GM19240 (cell line): ENCODE results near the gene MRPL11.
"Not testable (repeated sequence)": the region's sequence is repeated elsewhere in the genome, so short reads cannot be mapped to it uniquely, and the experiment has no call there.

ENCODE experiments used
- DNase-seq: peaks from one replicate; pipeline ENCODE4 v3.0.0; 2011; ENCODE audit warnings: low spot score; ENCODE audit not compliant: insufficient read length

Gene MRPL11

GRCh38 chr11:66467034-66467659, 28.5 kb upstream of the MRPL11 start:
- peak; percentile 46 for DNase-seq

- DNase-seq = peak; percentile 89
Observed at GRCh38 chr11:66466225-66467033, 27.8 kb upstream of the MRPL11 start, which contains the start of gene PELI3. PELI3 (plus strand) TSS chr11:66466905; CDS start chr11:66468129, 1,224 bp downstream.

GRCh38 chr11:66465373-66466224, 27.0 kb upstream of the MRPL11 start:
- no peak for DNase-seq

GRCh38 chr11:66464916-66465315, 26.3 kb upstream of the MRPL11 start:
- DNase-seq = no peak

- DNase-seq = not testable (repeated sequence)
Observed at GRCh38 chr11:66464116-66464515, 25.5 kb upstream of the MRPL11 start.

- DNase-seq = no peak
Observed at GRCh38 chr11:66462911-66463310, 24.3 kb upstream of the MRPL11 start.

- no peak for DNase-seq
Observed at GRCh38 chr11:66462010-66462409, 23.4 kb upstream of the MRPL11 start.

- no peak for DNase-seq
Observed at GRCh38 chr11:66459138-66459778, 20.6 kb upstream of the MRPL11 start.

- no peak for DNase-seq
Observed at GRCh38 chr11:66457826-66458225, 19.2 kb upstream of the MRPL11 start.

- no peak for DNase-seq
Observed at GRCh38 chr11:66454828-66455227, 16.2 kb upstream of the MRPL11 start.

GRCh38 chr11:66454247-66454646, 15.6 kb upstream of the MRPL11 start:
- DNase-seq = no peak

GRCh38 chr11:66451663-66452062, 13.0 kb upstream of the MRPL11 start:
- DNase-seq = no peak

GRCh38 chr11:66450560-66450959, 11.9 kb upstream of the MRPL11 start:
- DNase-seq = no peak

GRCh38 chr11:66448523-66448922, 9.9 kb upstream of the MRPL11 start:
- DNase-seq = no peak

- DNase-seq = no peak
Observed at GRCh38 chr11:66447012-66447411, 8.4 kb upstream of the MRPL11 start.

GRCh38 chr11:66443602-66444001, 5.0 kb upstream of the MRPL11 start:
- no peak for DNase-seq

GRCh38 chr11:66440940-66441282, 2.3 kb upstream of the MRPL11 start:
- DNase-seq = not testable (repeated sequence)

- not testable (repeated sequence) for DNase-seq
Observed at GRCh38 chr11:66440101-66440939, 1.7 kb upstream of the MRPL11 start.

- no peak for DNase-seq
Observed at GRCh38 chr11:66437979-66438503, 607 bp downstream of the MRPL11 start.

- no peak for DNase-seq
Observed at GRCh38 chr11:66432597-66432996, 6.1 kb downstream of the MRPL11 start.
